ENCODE results near the gene KRT17.
"Not testable (repeated sequence)": the region's sequence is repeated elsewhere in the genome, so short reads cannot be mapped to it uniquely, and the experiment has no call there.

KRT17 gene

DNA sequence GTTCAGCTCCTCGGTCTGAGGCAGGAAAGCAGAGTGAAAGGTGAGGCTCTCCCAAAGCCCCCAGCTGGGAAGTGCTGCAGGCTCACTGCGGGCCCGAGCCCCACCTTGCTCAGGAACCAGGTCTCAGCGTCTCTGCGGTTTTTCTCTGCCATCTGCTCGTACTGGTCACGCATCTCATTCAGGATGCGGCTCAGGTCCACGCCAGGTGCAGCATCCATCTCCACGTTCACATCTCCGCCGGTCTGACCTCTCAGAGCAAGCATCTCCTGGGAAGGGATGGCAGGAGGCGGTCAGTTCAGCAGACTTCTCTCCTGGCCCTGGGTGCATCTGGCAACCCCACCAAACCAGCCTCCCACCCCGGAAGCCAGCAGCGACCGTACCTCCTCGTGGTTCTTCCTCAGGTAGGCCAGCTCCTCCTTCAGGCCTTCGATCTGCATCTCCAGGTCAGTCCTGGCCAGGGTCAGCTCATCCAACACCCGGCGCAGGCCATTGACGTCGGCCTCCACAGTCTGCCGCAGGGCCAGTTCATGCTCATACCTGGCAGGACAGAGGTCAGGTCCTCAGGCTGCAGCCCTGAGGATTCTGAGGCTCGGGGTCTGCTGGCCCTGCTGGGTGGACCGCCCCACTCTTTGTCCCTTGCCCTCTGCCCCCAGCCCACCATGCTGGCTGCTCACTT lies 13.3 kb downstream of the KRT17 start:
- no peak overlapping the region for H3K4me3 ChIP-seq (ENCODE audit: low read depth, low read length)
- H3K36me3 ChIP-seq = no peaks in the 10 kb centered on the region
- H3K27ac ChIP-seq = no peak overlapping the region
- peaks cover 15% of the 10 kb centered on the region for H3K9me3 ChIP-seq (ENCODE audit: severe bottlenecking)
- no peaks in the 10 kb centered on the region for H3K27me3 ChIP-seq (ENCODE audit: insufficient read depth, low read depth, severe bottlenecking)
- DNase-seq = no peak
- TF ChIP-seq, protein P1, sequence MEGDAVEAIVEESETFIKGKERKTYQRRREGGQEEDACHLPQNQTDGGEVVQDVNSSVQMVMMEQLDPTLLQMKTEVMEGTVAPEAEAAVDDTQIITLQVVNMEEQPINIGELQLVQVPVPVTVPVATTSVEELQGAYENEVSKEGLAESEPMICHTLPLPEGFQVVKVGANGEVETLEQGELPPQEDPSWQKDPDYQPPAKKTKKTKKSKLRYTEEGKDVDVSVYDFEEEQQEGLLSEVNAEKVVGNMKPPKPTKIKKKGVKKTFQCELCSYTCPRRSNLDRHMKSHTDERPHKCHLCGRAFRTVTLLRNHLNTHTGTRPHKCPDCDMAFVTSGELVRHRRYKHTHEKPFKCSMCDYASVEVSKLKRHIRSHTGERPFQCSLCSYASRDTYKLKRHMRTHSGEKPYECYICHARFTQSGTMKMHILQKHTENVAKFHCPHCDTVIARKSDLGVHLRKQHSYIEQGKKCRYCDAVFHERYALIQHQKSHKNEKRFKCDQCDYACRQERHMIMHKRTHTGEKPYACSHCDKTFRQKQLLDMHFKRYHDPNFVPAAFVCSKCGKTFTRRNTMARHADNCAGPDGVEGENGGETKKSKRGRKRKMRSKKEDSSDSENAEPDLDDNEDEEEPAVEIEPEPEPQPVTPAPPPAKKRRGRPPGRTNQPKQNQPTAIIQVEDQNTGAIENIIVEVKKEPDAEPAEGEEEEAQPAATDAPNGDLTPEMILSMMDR (IDR thresholded peaks at IDR 0.05; ENCODE audit: low read depth, low read length) = no peak

DNA sequence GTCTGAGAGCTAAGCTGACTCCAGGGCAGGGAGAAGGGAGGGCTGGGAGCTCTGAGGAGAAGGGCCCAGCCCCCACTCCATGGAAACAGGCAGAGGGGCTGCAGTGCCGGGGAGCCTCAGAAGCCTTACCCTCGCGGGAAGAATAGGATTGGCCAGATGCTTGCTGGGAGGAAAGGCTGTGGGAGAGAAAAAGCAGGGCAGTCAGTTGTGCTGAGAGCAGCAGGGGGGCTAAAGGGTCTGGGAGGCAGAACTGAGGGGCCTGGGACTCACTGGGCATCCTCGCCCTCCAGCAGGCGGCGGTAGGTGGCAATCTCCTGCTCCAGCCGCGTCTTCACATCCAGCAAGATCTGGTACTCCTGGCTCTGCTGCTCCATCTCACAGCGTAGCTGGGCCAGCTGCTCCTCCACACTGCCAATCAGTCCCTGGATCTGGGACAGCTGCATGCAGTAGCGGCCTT lies 14.3 kb downstream of the KRT17 start:
- not testable (repeated sequence) for DNase-seq; H3K27ac ChIP-seq; H3K4me3 ChIP-seq (ENCODE audit: low read depth, low read length); H3K36me3 ChIP-seq; H3K27me3 ChIP-seq (ENCODE audit: insufficient read depth, low read depth, severe bottlenecking)
- TF ChIP-seq, protein P1 (IDR thresholded peaks at IDR 0.05; ENCODE audit: low read depth, low read length) = peak; percentile 50
- peaks cover 16% of the 10 kb centered on the region for H3K9me3 ChIP-seq (ENCODE audit: severe bottlenecking)

DNA sequence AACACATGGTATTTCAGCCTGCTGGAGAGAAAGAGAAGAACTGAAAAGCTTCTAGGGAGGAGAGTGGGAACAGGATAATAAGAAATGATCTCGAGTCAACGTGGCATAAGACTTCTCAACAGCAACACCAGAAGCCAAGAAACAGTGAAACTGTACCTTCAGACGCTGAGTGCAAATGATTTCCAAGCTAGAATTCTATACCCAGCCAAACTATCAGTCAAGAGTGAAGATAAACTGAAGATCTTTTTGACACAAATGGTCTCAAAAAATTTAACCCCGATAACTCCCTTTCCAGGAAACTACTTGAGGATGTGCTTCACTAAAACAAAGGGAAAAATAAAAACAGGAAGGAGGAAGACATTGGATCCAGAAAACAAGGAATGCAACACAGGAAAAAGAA lies 17.4 kb downstream of the KRT17 start:
- H3K36me3 ChIP-seq; H3K27me3 ChIP-seq (ENCODE audit: insufficient read depth, low read depth, severe bottlenecking); H3K4me3 ChIP-seq (ENCODE audit: low read depth, low read length); H3K27ac ChIP-seq; DNase-seq: not testable (repeated sequence)
- peaks cover 16% of the 10 kb centered on the region for H3K9me3 ChIP-seq (ENCODE audit: severe bottlenecking)

DNA sequence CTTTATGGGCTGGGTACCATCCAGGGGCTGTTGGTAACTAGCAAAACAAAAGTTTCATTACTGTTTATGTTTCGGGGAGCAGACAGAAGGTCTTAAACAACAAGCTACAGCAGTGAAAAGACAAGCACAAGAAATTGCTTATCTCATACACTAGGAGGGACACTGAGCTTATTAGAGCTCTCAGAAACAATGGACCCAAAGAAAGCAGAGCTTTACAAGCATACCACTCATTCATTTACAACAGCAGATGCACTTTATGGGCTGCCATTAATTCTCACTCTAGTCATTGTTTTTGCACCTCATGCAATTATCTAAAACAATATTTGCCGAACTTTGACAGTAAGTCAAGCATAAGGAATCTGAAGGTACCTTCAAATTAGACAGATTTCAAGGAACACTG lies 21.9 kb downstream of the KRT17 start:
- TF ChIP-seq, protein P1 (IDR thresholded peaks at IDR 0.05; ENCODE audit: low read depth, low read length) = no peak
- no peaks in the 10 kb centered on the region for H3K36me3 ChIP-seq
- no peaks in the 10 kb centered on the region for H3K27me3 ChIP-seq (ENCODE audit: insufficient read depth, low read depth, severe bottlenecking)
- no peak overlapping the region for H3K4me3 ChIP-seq (ENCODE audit: low read depth, low read length)
- peaks cover 14% of the 10 kb centered on the region for H3K9me3 ChIP-seq (ENCODE audit: severe bottlenecking)
- no peak for DNase-seq
- H3K27ac ChIP-seq = no peak overlapping the region

DNA sequence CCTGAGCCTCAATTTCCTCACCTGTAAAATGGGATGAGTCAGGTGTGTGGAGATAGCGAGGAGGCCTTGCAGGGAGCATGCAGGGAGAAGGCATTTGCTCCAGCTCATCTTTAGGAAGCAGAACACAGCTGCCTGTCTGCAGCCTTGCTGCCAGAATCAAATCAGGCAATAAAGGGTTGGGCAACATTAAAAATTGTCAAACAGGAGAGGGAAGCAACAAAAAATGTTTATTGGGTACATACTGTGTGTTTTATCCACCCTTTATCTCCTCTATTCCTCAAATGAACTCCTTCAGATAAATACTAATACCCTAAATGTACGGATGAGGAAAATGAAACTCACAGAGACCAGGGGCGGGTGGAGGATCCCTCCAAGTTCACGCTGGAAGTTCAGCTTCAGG lies 24.1 kb downstream of the KRT17 start:
- no peak overlapping the region for H3K27ac ChIP-seq

DNA sequence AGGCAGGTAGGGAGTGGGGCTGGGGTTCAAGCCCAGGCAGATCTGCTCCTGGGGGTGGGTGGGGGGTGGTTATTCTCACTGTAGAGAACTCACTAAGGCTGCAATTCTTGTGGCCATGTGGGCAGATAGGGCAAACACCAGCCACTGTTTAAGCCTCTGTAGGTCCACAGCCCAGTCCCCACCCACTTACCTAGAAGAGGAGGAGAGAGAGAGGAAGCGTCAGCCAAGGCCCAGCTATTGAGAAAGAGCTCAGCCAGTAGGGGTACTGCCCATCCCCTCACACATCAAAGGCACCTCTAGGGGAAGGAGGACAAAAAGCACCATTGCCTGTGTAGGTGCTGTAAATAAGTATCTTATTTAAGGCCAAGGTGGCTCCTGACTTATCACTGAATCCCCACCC lies 24.7 kb downstream of the KRT17 start:
- TF ChIP-seq, protein P1 (IDR thresholded peaks at IDR 0.05; ENCODE audit: low read depth, low read length) = no peak
- H3K27me3 ChIP-seq (ENCODE audit: insufficient read depth, low read depth, severe bottlenecking) = no peaks in the 10 kb centered on the region
- H3K4me3 ChIP-seq (ENCODE audit: low read depth, low read length) = no peak overlapping the region
- H3K36me3 ChIP-seq = no peaks in the 10 kb centered on the region
- no peak overlapping the region for H3K27ac ChIP-seq
- no peaks in the 10 kb centered on the region for H3K9me3 ChIP-seq (ENCODE audit: severe bottlenecking)
- DNase-seq = no peak

More for the DNA sequence above, 24.1 kb downstream of the KRT17 start:
- Histone ChIP-seq H3K36me3 (no peaks in the 10 kb centered on the region), H3K4me3 (ENCODE audit: low read depth, low read length) (no peak overlapping the region), H3K27me3 (ENCODE audit: insufficient read depth, low read depth, severe bottlenecking) (no peaks in the 10 kb centered on the region), H3K9me3 (ENCODE audit: severe bottlenecking) (no peaks in the 10 kb centered on the region)
- TF ChIP-seq, protein P1 (IDR thresholded peaks at IDR 0.05; ENCODE audit: low read depth, low read length) = no peak
- no peak for DNase-seq

Measured in WERI-Rb-1 (cell line).